Effector memory CD8-positive, alpha-beta T cell (primary cell): ENCODE results near the gene CHST5.
"Not testable (repeated sequence)": the region's sequence is repeated elsewhere in the genome, so short reads cannot be mapped to it uniquely, and the experiment has no call there.

Source experiments
- ATAC-seq: fragments of 150-1000 bp; cut with Tn5 transposase; replicated peaks from 2 replicates; pipeline ENCODE4 v1.10.0; 2021; ENCODE audit warnings: mild to moderate bottlenecking, moderate library complexity
- DNase-seq, 3 experiments: peaks; one replicate each; pipeline ENCODE4 v3.0.0; 2021
- H3K27ac Mint-ChIP-seq, 2 donors: one replicate each; pipeline ENCODE4 v1.8.0; 2022; ENCODE audit warnings: mild to moderate bottlenecking in 2 of 2, mixed read lengths in 2 of 2, moderate library complexity in 2 of 2
- H3K27me3 Mint-ChIP-seq, 2 donors: one replicate each; pipeline ENCODE4 v1.8.0; 2022; ENCODE audit warnings: mixed read lengths in 2 of 2
- H3K36me3 Mint-ChIP-seq: one replicate; pipeline ENCODE4 v1.8.0; 2022; ENCODE audit warnings: mild to moderate bottlenecking, moderate library complexity, mixed read lengths; ENCODE audit not compliant: insufficient read depth
- H3K4me1 Mint-ChIP-seq, 2 donors: one replicate each; pipeline ENCODE4 v1.8.0; 2022; ENCODE audit warnings: low read depth in 2 of 2, mixed read lengths in 2 of 2
- H3K4me3 Mint-ChIP-seq, 2 donors: one replicate each; pipeline ENCODE4 v1.8.0; 2022; ENCODE audit warnings: mild to moderate bottlenecking in 2 of 2, mixed read lengths in 2 of 2, moderate library complexity in 2 of 2
- H3K9me3 Mint-ChIP-seq, 2 donors: one replicate each; pipeline ENCODE4 v1.8.0; 2022; ENCODE audit warnings: mixed read lengths in 2 of 2

CHST5 gene

GRCh38 chr16:75538882-75539565, 3.1 kb upstream of the CHST5 start:
- not testable (repeated sequence) for H3K4me3 Mint-ChIP-seq, DNase-seq, H3K36me3 Mint-ChIP-seq, H3K4me1 Mint-ChIP-seq, H3K27me3 Mint-ChIP-seq, H3K27ac Mint-ChIP-seq, ATAC-seq, H3K9me3 Mint-ChIP-seq

GRCh38 chr16:75537776-75538175, 1.9 kb upstream of the CHST5 start:
- H3K27ac Mint-ChIP-seq = no peak overlapping the region
- H3K9me3 Mint-ChIP-seq = no peaks in the 10 kb centered on the region
- H3K4me3 Mint-ChIP-seq = no peak overlapping the region
- no peaks in the 10 kb centered on the region for H3K4me1 Mint-ChIP-seq
- H3K36me3 Mint-ChIP-seq = no peaks in the 10 kb centered on the region
- peaks cover 0 to 9% of the 10 kb centered on the region in 2 donors for H3K27me3 Mint-ChIP-seq
- ATAC-seq (no peak), DNase-seq (no peak)

- Mint-ChIP-seq H3K4me1 (no peaks in the 10 kb centered on the region), H3K27me3 (peaks cover 0 to 27% of the 10 kb centered on the region in 2 donors), H3K27ac (no peak overlapping the region), H3K36me3 (no peaks in the 10 kb centered on the region), H3K9me3 (no peaks in the 10 kb centered on the region), H3K4me3 (no peak overlapping the region)
- DNase-seq (no peak), ATAC-seq (no peak)
These were observed 581 bp downstream of the CHST5 start for GRCh38 chr16:75535211-75535843.

- Mint-ChIP-seq H3K36me3 (no peaks in the 10 kb centered on the region), H3K4me3 (no peak overlapping the region), H3K27me3 (peaks cover 0 to 27% of the 10 kb centered on the region in 2 donors), H3K9me3 (no peaks in the 10 kb centered on the region), H3K4me1 (no peaks in the 10 kb centered on the region), H3K27ac (no peak overlapping the region)
- ATAC-seq (no peak), DNase-seq (no peak)
These were observed 1.2 kb downstream of the CHST5 start for GRCh38 chr16:75534560-75535205.

GRCh38 chr16:75532791-75533190, 3.1 kb downstream of the CHST5 start:
- Mint-ChIP-seq H3K4me3 (no peak overlapping the region), H3K4me1 (no peaks in the 10 kb centered on the region), H3K36me3 (no peaks in the 10 kb centered on the region), H3K27me3 (peaks cover 0 to 27% of the 10 kb centered on the region in 2 donors), H3K9me3 (no peaks in the 10 kb centered on the region), H3K27ac (no peak overlapping the region)
- DNase-seq (no peak), ATAC-seq (no peak)

- H3K4me3 Mint-ChIP-seq = no peak overlapping the region
- ATAC-seq = no peak
- H3K36me3 Mint-ChIP-seq = no peaks in the 10 kb centered on the region
- H3K27me3 Mint-ChIP-seq = peaks cover 0 to 27% of the 10 kb centered on the region in 2 donors
- no peaks in the 10 kb centered on the region for H3K9me3 Mint-ChIP-seq
- H3K27ac Mint-ChIP-seq = no peak overlapping the region
- no peaks in the 10 kb centered on the region for H3K4me1 Mint-ChIP-seq
- no peak for DNase-seq
These were observed 3.7 kb downstream of the CHST5 start for GRCh38 chr16:75532142-75532765.

- no peak overlapping the region for H3K27ac Mint-ChIP-seq
- no peak for ATAC-seq
- H3K4me1 Mint-ChIP-seq = no peaks in the 10 kb centered on the region
- peaks cover 0 to 23% of the 10 kb centered on the region in 2 donors for H3K27me3 Mint-ChIP-seq
- H3K36me3 Mint-ChIP-seq = no peaks in the 10 kb centered on the region
- no peaks in the 10 kb centered on the region for H3K9me3 Mint-ChIP-seq
- no peak for DNase-seq
- no peak overlapping the region for H3K4me3 Mint-ChIP-seq
These were observed 5.9 kb downstream of the CHST5 start for GRCh38 chr16:75529959-75530358.

- ATAC-seq = no peak
- DNase-seq = no peak
- H3K4me3 Mint-ChIP-seq = no peak overlapping the region
- H3K4me1 Mint-ChIP-seq = no peaks in the 10 kb centered on the region
- peaks cover 0 to 18% of the 10 kb centered on the region in 2 donors for H3K27me3 Mint-ChIP-seq
- H3K9me3 Mint-ChIP-seq = no peaks in the 10 kb centered on the region
- no peaks in the 10 kb centered on the region for H3K36me3 Mint-ChIP-seq
- no peak overlapping the region for H3K27ac Mint-ChIP-seq
These were observed 6.6 kb downstream of the CHST5 start for GRCh38 chr16:75529056-75529905.

- no peak for ATAC-seq
- Mint-ChIP-seq H3K4me3 (no peak overlapping the region), H3K27me3 (peaks cover 0 to 18% of the 10 kb centered on the region in 2 donors), H3K36me3 (no peaks in the 10 kb centered on the region), H3K9me3 (no peaks in the 10 kb centered on the region), H3K4me1 (no peaks in the 10 kb centered on the region), H3K27ac (no peak overlapping the region)
- no peak for DNase-seq
These were observed 8.0 kb downstream of the CHST5 start for GRCh38 chr16:75527825-75528299.

GRCh38 chr16:75526032-75526790, 9.7 kb downstream of the CHST5 start:
- peaks cover 0 to 3% of the 10 kb centered on the region in 2 donors for H3K27me3 Mint-ChIP-seq
- no peak for ATAC-seq
- no peak for DNase-seq
- no peak overlapping the region for H3K4me3 Mint-ChIP-seq
- no peaks in the 10 kb centered on the region for H3K4me1 Mint-ChIP-seq
- no peaks in the 10 kb centered on the region for H3K36me3 Mint-ChIP-seq
- no peak overlapping the region for H3K27ac Mint-ChIP-seq
- no peaks in the 10 kb centered on the region for H3K9me3 Mint-ChIP-seq

GRCh38 chr16:75519175-75519574, 16.7 kb downstream of the CHST5 start:
- H3K4me3 Mint-ChIP-seq = no peak overlapping the region
- no peaks in the 10 kb centered on the region for H3K9me3 Mint-ChIP-seq
- no peaks in the 10 kb centered on the region for H3K36me3 Mint-ChIP-seq
- ATAC-seq = no peak
- no peaks in the 10 kb centered on the region for H3K27me3 Mint-ChIP-seq
- peaks cover 8 to 9% of the 10 kb centered on the region in 2 donors for H3K4me1 Mint-ChIP-seq
- DNase-seq = no peak
- H3K27ac Mint-ChIP-seq = no peak overlapping the region

GRCh38 chr16:75516189-75516966, 19.5 kb downstream of the CHST5 start:
- ATAC-seq (peak; percentile 35), DNase-seq (peak; percentile 12 to 21 (median 13))
- H3K4me1 Mint-ChIP-seq, H3K27me3 Mint-ChIP-seq, H3K9me3 Mint-ChIP-seq, H3K36me3 Mint-ChIP-seq: not testable (repeated sequence)
- H3K27ac Mint-ChIP-seq = peak overlapping the region; percentile 28 to 81
- H3K4me3 Mint-ChIP-seq = peak overlapping the region; percentile 86 to 91
